Fibroblast of the aortic adventitia (primary cell): ENCODE data around the gene MICALL2. TPM values are rescaled to one million over a fixed set of nuclear protein-coding genes. Genes with fewer than 3 reads are reported as not detected.

Source experiments
- DNase-seq: peaks from one replicate; pipeline ENCODE4 v3.0.0-alpha.2; 2010; ENCODE audit warnings: low read depth
- H3K4me3 ChIP-seq: 2 replicates; pipeline ENCODE4 v1.5.1; 2011; ENCODE audit warnings: low read depth, mild to moderate bottlenecking, control low read depth, low read length, moderate library complexity
- total RNA-seq: library from RNA; depleted of rRNA; stranded (reverse); fragments of >200 nt; gene quantifications from 2 replicates; pipeline ENCODE4 v1.2.3, GENCODE V29; 2012; ENCODE audit warnings: low replicate concordance
- TF ChIP-seq, protein P1 (sequence below): IDR thresholded peaks from 2 replicates; pipeline ENCODE4 v1.5.1; 2011; ENCODE audit warnings: mild to moderate bottlenecking, low read length, control low read depth, inconsistent platforms; ENCODE audit not compliant: insufficient read depth

Gene MICALL2
- total RNA-seq, 1 donor, result 21.5 TPM

DNA sequence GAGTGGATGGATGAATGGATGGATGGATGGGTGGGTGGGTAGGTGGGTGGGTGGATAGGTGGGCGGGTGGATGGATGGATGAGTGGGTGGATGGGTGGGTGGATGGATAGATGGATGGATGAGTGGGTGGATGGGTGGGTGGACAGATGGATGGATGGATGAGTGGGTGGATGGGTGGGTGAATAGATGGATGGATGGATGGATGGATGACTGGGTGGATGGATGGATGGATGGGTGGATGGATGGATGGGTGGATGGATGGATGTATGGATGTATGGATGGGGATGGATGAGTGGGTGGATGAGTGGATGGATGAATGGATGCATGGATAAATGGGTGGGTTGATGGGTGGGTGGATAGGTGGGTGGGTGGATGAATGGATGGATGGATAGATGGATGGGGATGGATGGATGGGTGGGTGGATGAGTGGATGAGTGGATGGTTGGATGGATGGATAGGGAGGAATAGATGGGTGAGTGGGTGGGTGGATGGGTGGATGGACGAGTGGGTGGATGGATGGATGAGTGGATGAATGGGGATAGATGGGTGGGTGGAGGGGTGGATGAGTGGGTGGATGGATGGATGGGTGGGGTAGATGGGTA, 43.8 kb downstream of the MICALL2 start:
- DNase-seq, result no peak
- no peak overlapping the region for H3K4me3 ChIP-seq
- TF ChIP-seq, protein P1, sequence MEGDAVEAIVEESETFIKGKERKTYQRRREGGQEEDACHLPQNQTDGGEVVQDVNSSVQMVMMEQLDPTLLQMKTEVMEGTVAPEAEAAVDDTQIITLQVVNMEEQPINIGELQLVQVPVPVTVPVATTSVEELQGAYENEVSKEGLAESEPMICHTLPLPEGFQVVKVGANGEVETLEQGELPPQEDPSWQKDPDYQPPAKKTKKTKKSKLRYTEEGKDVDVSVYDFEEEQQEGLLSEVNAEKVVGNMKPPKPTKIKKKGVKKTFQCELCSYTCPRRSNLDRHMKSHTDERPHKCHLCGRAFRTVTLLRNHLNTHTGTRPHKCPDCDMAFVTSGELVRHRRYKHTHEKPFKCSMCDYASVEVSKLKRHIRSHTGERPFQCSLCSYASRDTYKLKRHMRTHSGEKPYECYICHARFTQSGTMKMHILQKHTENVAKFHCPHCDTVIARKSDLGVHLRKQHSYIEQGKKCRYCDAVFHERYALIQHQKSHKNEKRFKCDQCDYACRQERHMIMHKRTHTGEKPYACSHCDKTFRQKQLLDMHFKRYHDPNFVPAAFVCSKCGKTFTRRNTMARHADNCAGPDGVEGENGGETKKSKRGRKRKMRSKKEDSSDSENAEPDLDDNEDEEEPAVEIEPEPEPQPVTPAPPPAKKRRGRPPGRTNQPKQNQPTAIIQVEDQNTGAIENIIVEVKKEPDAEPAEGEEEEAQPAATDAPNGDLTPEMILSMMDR, result no peak

DNA sequence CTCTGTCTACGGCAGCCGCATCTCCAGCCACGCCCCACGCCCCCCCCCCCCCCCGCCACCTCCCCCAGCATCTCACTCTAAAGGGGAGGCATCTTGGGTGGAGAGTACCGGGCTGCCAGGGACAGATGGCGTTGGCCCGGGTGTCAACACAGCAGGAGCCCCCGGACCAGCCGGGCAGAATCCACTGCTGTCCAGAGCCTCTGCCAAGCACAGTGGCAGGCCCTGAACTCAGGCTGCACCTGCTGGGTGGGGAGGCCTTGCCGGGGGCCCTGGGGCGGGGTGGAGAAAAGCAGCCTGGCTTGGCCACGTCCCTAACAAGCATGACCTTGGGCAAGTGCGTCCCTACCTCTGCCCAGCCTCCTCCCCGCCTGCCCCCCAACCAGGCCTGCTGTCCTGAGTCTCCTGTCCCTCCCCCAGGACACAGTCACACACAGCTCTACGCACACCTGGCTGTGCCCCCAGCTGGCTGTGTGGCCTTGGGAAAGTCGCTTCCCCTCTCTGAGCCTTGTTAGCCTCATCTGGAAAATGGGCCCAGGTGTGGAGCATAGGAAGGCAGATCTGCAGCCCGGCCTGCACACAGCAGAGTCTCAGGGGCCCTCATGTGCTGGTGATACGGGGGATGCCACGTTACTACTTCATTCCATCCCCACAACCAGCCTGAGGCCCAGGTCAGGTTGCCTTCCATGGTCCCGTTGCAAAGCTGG, 45.2 kb downstream of the MICALL2 start:
- TF ChIP-seq, protein P1, result no peak
- no peak overlapping the region for H3K4me3 ChIP-seq
- DNase-seq, result no peak

DNA sequence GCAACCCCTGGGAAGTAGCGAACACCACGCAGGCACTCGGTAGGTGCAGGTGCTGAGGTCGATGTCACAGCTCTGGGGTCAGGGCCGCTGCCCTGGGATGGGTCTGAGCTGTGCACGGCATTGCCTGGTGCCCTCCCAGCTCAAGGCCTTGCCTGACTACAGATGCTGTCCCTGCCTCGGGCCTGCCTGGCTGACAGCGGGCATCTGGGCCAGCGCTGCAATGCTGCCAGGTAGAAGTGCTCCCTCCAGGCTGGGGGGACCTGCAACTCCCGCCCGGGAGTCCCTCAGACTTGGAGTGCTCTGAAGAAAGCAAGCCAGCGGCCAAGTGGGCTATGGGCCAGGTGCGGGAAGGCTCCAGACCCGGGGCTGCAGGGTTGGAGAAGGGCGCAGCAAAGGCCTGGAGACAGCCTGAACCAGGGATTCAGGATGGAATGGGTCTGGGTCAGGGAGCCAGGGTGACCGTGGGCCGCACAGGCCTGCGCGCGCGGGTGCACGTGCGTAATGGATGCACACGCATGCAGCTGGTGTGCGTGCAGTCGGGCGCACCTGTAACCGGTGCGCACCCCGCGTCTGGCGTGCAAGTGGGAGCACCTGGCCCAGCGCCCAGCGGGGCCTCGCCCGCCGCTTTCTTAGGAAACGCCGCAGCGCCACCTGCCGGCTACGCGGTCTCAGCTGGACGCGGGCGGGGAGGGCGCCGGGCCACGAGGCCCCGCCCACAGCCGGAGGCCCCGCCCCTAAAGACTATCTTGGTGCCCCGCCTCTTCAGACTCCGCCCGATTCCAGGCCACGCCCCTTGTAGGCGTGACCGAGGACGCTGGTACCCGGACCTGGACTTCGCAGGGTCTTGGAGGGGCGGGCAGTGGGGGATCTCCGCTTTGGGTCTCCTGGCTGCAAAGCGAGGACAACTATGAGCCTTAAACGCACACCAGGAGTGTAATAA, 46.7 kb downstream of the MICALL2 start:
- no peak overlapping the region for H3K4me3 ChIP-seq
- TF ChIP-seq, protein P1, result peak; percentile 56
- DNase-seq, result peak; percentile 76

DNA sequence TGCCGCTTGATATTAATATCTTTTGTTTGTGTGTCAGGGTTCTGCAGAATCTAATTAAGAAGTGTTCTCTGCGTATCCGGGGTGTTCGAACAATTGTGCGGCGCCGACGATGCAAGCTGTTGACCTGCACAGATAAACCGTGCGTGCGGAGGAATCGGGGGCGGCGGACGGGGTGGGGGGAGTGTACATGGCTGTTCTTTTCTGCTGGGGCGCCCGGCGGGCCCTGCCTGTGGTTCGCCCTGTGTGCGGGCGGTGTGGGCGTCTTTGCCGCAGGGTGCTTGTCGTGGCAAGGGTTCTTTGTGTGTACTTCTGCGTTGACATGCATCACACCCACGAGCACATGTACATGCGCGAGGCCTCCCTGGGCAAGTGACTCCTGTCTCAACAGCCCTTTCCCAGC, 47.9 kb downstream of the MICALL2 start:
- no peak overlapping the region for H3K4me3 ChIP-seq
- no peak for DNase-seq
- TF ChIP-seq, protein P1, result no peak

DNA sequence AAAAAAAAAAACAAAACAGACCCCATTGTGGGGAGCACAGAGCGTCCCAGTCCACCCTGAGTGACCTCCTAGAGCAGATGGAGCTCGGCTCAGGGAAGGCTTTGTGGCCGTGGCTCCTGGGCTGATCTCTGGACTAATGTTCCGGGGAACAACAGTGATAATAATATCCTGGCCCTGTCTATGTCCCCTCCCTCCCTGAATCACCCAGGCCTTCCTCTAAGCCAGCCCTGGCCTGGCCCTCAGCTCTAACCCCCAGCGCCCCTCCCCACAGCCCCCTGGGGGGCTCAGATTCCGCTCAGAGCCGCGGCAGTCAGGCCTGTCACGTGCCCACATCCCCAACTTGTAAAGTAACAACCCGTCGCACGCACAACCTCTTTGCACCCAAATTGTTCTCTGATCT, 48.3 kb downstream of the MICALL2 start:
- no peak overlapping the region for H3K4me3 ChIP-seq
- DNase-seq, result no peak
- TF ChIP-seq, protein P1, result no peak

DNA sequence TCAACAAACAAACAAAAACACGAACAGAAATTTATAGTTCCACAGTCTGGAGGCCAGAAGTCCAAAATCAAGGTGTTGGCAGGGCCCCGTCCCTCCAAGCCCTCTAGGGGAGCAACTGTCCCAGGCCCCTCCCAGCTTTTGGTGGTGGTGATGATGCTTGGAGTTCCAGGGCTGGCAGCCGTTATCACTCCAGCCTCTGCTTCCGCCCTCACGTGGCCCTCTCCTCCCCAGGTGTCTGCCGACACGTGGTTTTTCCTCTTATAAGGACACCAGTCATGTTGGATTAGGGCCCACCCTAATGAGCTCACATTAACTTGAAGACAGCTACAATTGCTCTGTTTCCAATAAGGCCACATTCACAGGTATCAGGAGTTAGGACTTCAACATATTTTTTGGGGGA, 49.7 kb downstream of the MICALL2 start:
- no peak overlapping the region for H3K4me3 ChIP-seq
- no peak for DNase-seq
- TF ChIP-seq, protein P1, result no peak
